HG03460 (cell line): ENCODE results near the gene ABCA2.
"Not testable (repeated sequence)": the region's sequence is repeated elsewhere in the genome, so short reads cannot be mapped to it uniquely, and the experiment has no call there.

ENCODE experiments used
- ATAC-seq: cut with Tn5 transposase; IDR thresholded peaks from one replicate; pipeline ENCODE4 v1.9.1; 2021; ENCODE audit not compliant: unreplicated experiment

The ABCA2 gene

GRCh38 chr9:137046088-137046787 lies 18.2 kb upstream of the ABCA2 start, which contains the start of gene NPDC1:
Gene NPDC1 (minus strand): TSS chr9:137046177. CDS start chr9:137045989, 188 bp downstream.
- ATAC-seq = no peak

GRCh38 chr9:137045294-137046087 lies 17.5 kb upstream of the ABCA2 start:
- no peak for ATAC-seq

- no peak for ATAC-seq
Measured at GRCh38 chr9:137044502-137045177, 16.6 kb upstream of the ABCA2 start.

GRCh38 chr9:137044037-137044436 lies 16.0 kb upstream of the ABCA2 start:
- no peak for ATAC-seq

DNA sequence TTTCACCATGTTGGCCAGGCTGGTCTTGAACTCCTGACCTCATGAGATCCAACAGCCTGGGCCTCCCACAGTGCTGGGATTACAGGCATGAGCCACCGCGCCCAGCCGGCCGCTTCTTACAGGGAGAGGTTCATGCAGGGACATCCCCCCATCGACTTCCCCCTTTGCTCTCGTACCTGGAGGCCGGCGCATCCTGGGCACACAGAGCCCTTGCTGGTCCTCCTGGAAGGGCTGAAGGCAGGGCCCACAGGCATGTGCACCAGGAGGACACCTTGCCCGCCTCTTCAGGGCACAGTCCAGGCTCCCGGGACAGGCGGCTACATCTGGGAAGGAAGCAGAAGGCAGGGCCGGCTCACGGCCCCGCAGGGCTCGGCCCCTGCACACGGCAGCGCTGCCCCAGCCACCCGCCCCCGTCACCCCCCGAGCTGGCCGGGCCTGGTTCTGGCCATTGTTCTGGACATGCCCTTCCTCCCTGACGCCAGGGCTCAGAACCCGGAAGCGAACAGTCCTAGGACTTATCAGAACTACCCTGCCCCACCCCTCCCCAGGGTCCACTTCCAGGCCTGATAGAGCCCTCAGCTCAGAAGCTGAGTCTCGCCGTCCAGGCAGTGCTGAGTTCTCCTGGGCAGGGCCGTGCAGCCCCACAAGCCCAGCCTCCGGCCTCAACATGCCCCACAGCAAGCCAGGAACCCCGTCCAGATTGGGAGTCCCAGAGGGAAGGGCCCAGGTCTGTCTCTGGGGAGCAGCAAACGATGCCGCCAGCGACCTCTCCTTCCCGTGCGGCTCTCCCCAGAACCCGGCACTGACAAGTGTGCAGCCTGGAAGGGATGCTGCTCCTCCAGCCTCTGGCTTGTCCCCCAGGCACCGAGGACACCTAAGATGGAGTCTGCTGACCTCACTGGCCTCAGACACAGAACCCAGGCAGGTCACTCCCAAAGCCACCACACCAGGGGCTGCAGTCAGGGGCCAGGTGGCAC lies 15.0 kb upstream of the ABCA2 start:
- ATAC-seq = no peak

GRCh38 chr9:137041124-137041523 lies 13.1 kb upstream of the ABCA2 start:
- ATAC-seq = no peak

- ATAC-seq = no peak
Measured at GRCh38 chr9:137040568-137040967, 12.5 kb upstream of the ABCA2 start.

GRCh38 chr9:137039611-137040366 lies 11.8 kb upstream of the ABCA2 start:
- no peak for ATAC-seq

- no peak for ATAC-seq
Measured at GRCh38 chr9:137038916-137039315, 10.9 kb upstream of the ABCA2 start.

DNA sequence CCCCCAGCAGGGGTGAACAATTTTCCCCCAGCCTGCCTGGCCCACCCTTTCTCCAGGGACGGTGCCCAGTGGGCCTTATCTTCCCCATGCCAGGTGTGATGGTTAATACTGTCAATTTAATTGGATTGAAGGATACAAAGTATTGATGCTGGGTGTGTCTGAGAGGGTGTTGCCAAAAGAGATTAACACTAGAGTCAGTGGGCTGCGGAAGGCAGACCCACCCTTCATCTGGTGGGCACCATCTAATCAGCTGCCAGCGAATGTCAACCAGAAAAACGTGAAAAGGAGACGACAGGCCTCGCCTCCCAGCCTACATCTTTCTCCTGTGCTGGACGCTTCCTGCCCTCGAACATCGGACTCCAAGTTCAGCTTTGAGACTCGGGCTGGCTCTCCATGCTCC lies 9.4 kb upstream of the ABCA2 start:
- no peak for ATAC-seq

- ATAC-seq = no peak
Measured at GRCh38 chr9:137037035-137037434, 9.0 kb upstream of the ABCA2 start.

DNA sequence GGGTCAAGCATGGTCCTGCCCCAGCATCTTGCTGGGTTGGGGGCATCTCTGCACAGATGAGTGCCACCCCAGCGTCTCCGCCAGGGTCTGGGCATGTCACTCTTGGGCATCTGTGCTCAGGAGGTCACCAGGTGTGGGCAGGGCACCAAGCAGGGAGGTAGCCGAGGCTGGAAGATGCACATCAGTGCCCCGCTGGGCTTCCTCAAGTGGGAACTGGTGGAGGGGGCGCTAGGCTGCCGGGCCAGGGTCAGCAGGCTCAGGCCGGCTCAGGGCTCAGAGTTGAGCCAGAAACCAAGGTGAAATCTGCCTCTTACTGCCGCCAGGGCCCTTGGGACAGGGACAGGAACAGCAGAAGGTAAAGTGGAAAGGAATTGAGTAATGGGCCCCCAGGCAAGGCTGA lies 7.9 kb upstream of the ABCA2 start:
- no peak for ATAC-seq

GRCh38 chr9:137035507-137035834 lies 7.4 kb upstream of the ABCA2 start:
- ATAC-seq = no peak

DNA sequence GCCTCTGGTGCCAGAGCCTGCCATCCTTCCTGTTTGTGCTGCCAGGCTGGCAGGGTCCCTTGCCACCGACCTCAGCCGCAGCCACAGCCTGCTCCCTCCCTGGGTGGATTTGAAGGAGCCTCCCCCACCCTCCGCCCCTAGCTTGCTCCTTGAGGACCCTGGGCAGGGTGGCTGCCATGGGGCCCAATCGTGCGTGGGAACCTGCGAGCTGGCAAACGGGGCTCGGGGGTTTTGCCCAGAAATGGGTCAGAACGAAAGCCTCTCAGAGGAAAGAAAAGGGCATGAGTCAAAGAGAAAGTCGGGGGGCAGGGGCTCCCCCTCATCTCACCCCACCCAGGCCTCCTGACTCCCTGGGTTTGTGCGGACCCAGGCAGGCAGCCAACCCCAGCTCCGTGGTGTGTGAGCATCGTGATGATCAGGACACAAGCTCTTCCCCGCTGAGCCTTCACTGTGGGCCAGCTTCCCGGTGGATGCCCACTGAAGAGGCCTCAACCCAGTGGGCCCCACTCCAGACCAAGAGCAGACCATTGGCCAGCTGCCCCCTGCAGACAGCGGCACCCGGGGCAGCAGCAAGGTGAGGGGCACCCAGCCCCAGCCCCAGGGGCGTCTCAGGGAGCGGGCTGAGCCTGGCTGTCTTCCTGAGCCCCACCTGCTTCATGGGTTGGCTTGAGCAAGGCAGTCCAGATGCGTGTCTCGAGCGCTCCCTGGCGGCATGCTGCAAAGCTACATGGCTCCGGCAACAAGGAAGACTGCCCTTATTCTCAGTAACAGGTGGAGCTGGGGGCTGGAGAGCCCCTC lies 6.9 kb upstream of the ABCA2 start:
- ATAC-seq = no peak

DNA sequence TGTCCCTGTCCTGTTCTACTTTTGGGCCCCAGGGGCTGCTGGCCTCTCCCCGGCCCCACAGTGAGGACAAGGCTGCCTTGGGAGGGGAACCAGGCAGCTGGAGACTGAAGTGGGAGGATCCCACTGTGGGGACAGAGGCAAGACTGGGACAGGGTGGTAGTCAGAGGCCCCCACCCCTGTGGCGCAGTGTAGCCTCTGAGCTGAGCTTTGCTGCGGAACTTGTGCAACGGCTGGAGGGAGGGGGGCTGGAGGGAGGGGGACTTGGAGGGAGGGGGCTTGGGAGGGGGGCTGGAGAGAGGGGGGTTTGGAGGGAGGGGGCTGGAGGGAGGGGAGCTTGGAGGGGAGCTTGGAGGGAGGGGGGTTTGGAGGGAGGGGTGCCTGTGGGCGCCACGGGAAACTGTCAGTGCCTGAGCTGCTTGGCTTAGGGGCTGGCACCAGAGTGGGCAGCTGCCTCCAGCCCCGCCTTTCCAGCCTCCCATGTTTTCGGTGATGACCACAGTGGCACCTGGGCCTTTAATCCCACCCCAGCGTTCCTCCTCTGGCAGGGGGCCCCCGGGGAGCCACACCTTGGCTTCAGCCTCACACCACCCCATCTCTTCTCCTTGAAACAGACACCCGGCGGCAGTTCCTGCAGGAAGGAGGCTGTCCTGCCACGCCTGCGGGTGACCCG lies 6.1 kb upstream of the ABCA2 start:
- no peak for ATAC-seq

GRCh38 chr9:137033481-137033880 lies 5.4 kb upstream of the ABCA2 start:
- not testable (repeated sequence) for ATAC-seq

- no peak for ATAC-seq
Measured at GRCh38 chr9:137032858-137033257, 4.8 kb upstream of the ABCA2 start.

DNA sequence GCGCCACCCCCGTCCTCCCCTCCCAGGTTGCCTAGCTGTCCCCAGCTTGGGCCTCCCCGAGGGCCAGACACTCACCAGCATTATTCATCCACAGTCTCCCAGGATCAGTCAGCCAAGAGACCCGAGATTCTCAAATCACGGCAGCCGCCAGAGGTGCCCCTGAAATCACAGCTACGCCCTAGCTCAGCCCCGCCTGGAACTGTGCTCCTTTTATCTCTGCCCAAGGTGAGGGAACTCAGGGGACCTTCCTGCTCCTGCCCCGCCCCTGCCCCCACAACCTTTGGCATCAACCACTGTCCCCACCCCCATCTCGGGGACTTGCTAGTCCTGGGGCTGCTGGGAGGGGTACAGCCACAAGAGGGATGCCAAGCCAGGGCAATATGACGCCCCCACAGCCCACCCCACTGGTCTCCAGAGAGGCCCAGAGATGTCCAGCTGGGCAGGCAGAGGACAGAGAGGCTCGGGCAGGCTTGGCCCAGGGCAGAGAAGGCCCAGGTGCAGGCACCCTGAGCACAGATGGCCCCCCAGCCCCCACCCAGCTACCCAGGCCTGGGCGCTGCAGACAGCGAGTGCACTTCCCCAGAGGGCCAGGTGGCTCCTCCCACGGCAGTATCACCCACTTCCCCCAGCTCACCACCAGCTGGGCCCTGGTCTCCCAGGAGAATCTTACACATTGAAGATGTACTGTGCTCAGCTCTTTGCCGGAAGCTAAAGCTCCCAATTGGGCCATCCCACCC lies 4.0 kb upstream of the ABCA2 start, which contains the start of gene FUT7:
Gene FUT7, minus strand, starts transcription at position 185 of the 737 bp plus-strand sequence. Its CDS starts 97 bp downstream, at position 88.
- no peak for ATAC-seq
